Measurements from ENCODE around the gene CPNE5.

The CPNE5 gene

GRCh38 chr6:36837686-36838085 lies 1.6 kb downstream of the CPNE5 start:
- H2AFZ ChIP-seq (ENCODE audit: low read length) = no peak overlapping the region
- no peak overlapping the region for H3K9ac ChIP-seq (ENCODE audit: low read depth, low read length, poor library complexity, severe bottlenecking)
- no peaks in the 10 kb centered on the region for H4K20me1 ChIP-seq (ENCODE audit: insufficient read depth, low read length, poor library complexity, severe bottlenecking)
- no peaks in the 10 kb centered on the region for H3K9me3 ChIP-seq (ENCODE audit: insufficient read depth, low read depth, low read length)
- no peaks in the 10 kb centered on the region for H3K9me2 ChIP-seq (replicated peaks; ENCODE audit: low read depth, low read length)
- H3K4me2 ChIP-seq (ENCODE audit: low read depth, low read length, poor library complexity, severe bottlenecking) = no peak overlapping the region
- no peaks in the 10 kb centered on the region for H3K79me2 ChIP-seq (ENCODE audit: insufficient read depth, low read length)
- H3K36me3 ChIP-seq (ENCODE audit: insufficient read depth, low read length) = no peaks in the 10 kb centered on the region
- TF ChIP-seq CTCF (conservative IDR thresholded peaks at IDR 0.05; ENCODE audit: low read length) (no peak), EZH2phosphoT487 (IDR thresholded peaks at IDR 0.05; ENCODE audit: borderline replicate concordance) (no peak)
- no peaks in the 10 kb centered on the region for H3F3A ChIP-seq (ENCODE audit: low read depth)
- no peak overlapping the region for H3K4me3 ChIP-seq (ENCODE audit: low read length, poor library complexity, severe bottlenecking)
- H3K27me3 ChIP-seq (ENCODE audit: insufficient read depth, low read length, poor library complexity, severe bottlenecking) = no peaks in the 10 kb centered on the region
- H3K4me1 ChIP-seq (ENCODE audit: insufficient read depth, low read length, poor library complexity, severe bottlenecking) = no peaks in the 10 kb centered on the region

DNA sequence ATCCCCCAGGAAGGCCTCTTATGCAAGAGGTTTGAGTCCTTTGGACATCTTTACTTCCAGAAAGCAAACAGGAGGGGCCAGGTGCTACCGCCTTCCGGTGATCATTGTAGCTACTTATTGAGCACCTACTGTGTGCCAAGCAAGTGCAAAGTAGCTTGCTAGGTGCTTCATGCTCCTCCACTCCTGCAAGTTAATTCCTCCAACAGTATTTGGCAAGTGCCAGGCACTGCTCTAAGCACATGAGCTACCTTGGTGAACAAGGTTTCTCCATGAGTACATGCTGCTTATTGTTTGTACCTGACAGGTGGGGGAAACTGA lies 2.3 kb downstream of the CPNE5 start:
- Histone ChIP-seq H3K4me2 (ENCODE audit: low read depth, low read length, poor library complexity, severe bottlenecking) (no peak overlapping the region), H3K9me2 (replicated peaks; ENCODE audit: low read depth, low read length) (no peaks in the 10 kb centered on the region), H4K20me1 (ENCODE audit: insufficient read depth, low read length, poor library complexity, severe bottlenecking) (no peaks in the 10 kb centered on the region), H3K9ac (ENCODE audit: low read depth, low read length, poor library complexity, severe bottlenecking) (no peak overlapping the region), H3K4me3 (ENCODE audit: low read length, poor library complexity, severe bottlenecking) (no peak overlapping the region), H3F3A (ENCODE audit: low read depth) (no peaks in the 10 kb centered on the region), H3K9me3 (ENCODE audit: insufficient read depth, low read depth, low read length) (no peaks in the 10 kb centered on the region), H3K4me1 (ENCODE audit: insufficient read depth, low read length, poor library complexity, severe bottlenecking) (no peaks in the 10 kb centered on the region), H3K36me3 (ENCODE audit: insufficient read depth, low read length) (no peaks in the 10 kb centered on the region), H3K27me3 (ENCODE audit: insufficient read depth, low read length, poor library complexity, severe bottlenecking) (no peaks in the 10 kb centered on the region), H3K79me2 (ENCODE audit: insufficient read depth, low read length) (no peaks in the 10 kb centered on the region), H2AFZ (ENCODE audit: low read length) (no peak overlapping the region)
- no peak for TF ChIP-seq EZH2phosphoT487 (IDR thresholded peaks at IDR 0.05; ENCODE audit: borderline replicate concordance)
- TF ChIP-seq CTCF (conservative IDR thresholded peaks at IDR 0.05; ENCODE audit: low read length) = no peak

- no peaks in the 10 kb centered on the region for H3K27me3 ChIP-seq (ENCODE audit: insufficient read depth, low read length, poor library complexity, severe bottlenecking)
These were observed 2.9 kb downstream of the CPNE5 start for GRCh38 chr6:36836111-36837021.

More at GRCh38 chr6:36836111-36837021, 2.9 kb downstream of the CPNE5 start:
- Histone ChIP-seq H3K4me2 (ENCODE audit: low read depth, low read length, poor library complexity, severe bottlenecking) (no peak overlapping the region), H3K9me2 (replicated peaks; ENCODE audit: low read depth, low read length) (no peaks in the 10 kb centered on the region), H2AFZ (ENCODE audit: low read length) (no peak overlapping the region), H3K36me3 (ENCODE audit: insufficient read depth, low read length) (no peaks in the 10 kb centered on the region), H4K20me1 (ENCODE audit: insufficient read depth, low read length, poor library complexity, severe bottlenecking) (no peaks in the 10 kb centered on the region), H3K4me3 (ENCODE audit: low read length, poor library complexity, severe bottlenecking) (no peak overlapping the region), H3F3A (ENCODE audit: low read depth) (no peaks in the 10 kb centered on the region), H3K4me1 (ENCODE audit: insufficient read depth, low read length, poor library complexity, severe bottlenecking) (no peaks in the 10 kb centered on the region), H3K9me3 (ENCODE audit: insufficient read depth, low read depth, low read length) (no peaks in the 10 kb centered on the region), H3K9ac (ENCODE audit: low read depth, low read length, poor library complexity, severe bottlenecking) (no peak overlapping the region), H3K79me2 (ENCODE audit: insufficient read depth, low read length) (no peaks in the 10 kb centered on the region)
- TF ChIP-seq CTCF (conservative IDR thresholded peaks at IDR 0.05; ENCODE audit: low read length) (peak; percentile 53), EZH2phosphoT487 (IDR thresholded peaks at IDR 0.05; ENCODE audit: borderline replicate concordance) (no peak)

All from Loucy (cell line).